Gastrocnemius medialis (tissue), 4 donors: ENCODE results near the gene LCN15. TPM values are rescaled to one million over a fixed set of nuclear protein-coding genes. Genes with fewer than 3 reads are reported as not detected.
"Not testable (repeated sequence)": the region's sequence is repeated elsewhere in the genome, so short reads cannot be mapped to it uniquely, and the experiment has no call there.

ENCODE experiments used
- ATAC-seq, 2 donors: fragments of 150-250 bp; one replicate each; pipeline ENCODE4 v1.9.1; 2016
- DNase-seq, 2 donors: peaks; one replicate each; pipeline ENCODE4 v3.0.0-alpha.2; 2019
- H3K27ac ChIP-seq, 4 donors: fragments of 200-600 bp; sonication (generic); 1 replicate in 1 of 4; 2 replicates in 3 of 4; pipeline ENCODE4 v1.5.1; 2016 to 2018; ENCODE audit warnings: mild to moderate bottlenecking in 2 of 4, moderate library complexity in 1 of 4
- H3K27me3 ChIP-seq, 3 donors: fragments of 200-600 bp; sonication (generic) in 2 of 3; 1 replicate in 1 of 3; 2 replicates in 2 of 3; pipeline versions ENCODE4 v1.5.1 to v1.6.0; 2016 to 2019; ENCODE audit warnings: mild to moderate bottlenecking in 1 of 3, moderate library complexity in 1 of 3
- H3K36me3 ChIP-seq, 2 donors: fragments of 200-600 bp; sonication (generic) in 1 of 2; one replicate each; pipeline ENCODE4 v1.5.1; 2017 to 2018
- H3K4me1 ChIP-seq, 2 donors: fragments of 200-600 bp; sonication (generic) in 1 of 2; one replicate each; pipeline ENCODE4 v1.5.1; 2016 to 2017; ENCODE audit warnings: mild to moderate bottlenecking in 2 of 2
- H3K4me3 ChIP-seq, 4 donors: fragments of 200-600 bp; sonication (generic) in 3 of 4; 1 replicate in 1 of 4; 2 replicates in 3 of 4; pipeline ENCODE4 v1.5.1; 2016 to 2019; ENCODE audit warnings: mild to moderate bottlenecking in 2 of 4
- H3K9me3 ChIP-seq, 3 donors: fragments of 200-600 bp; sonication (generic) in 2 of 3; 1 replicate in 1 of 3; 2 replicates in 2 of 3; pipeline ENCODE4 v1.5.1; 2016 to 2019
- CTCF ChIP-seq, 5 experiments: fragments of 450-650 bp in 3 of 5; fragments of 200-600 bp in 2 of 5; sonication (generic) in 2 of 5; IDR thresholded peaks in 4 of 5; conservative IDR thresholded peaks in 1 of 5; 1 replicate in 4 of 5; 2 replicates in 1 of 5; pipeline ENCODE4 v1.5.1; 2016 to 2019; ENCODE audit warnings: antibody characterized with exemption in 5 of 5, mild to moderate bottlenecking in 3 of 5, moderate library complexity in 3 of 5
- POLR2A ChIP-seq, 2 donors: fragments of 450-650 bp; IDR thresholded peaks; one replicate each; pipeline ENCODE4 v1.6.1; 2017; ENCODE audit warnings: antibody characterized with exemption in 2 of 2, mild to moderate bottlenecking in 2 of 2, moderate library complexity in 2 of 2
- in situ Hi-C, 4 donors: fragments of 200-750 bp; cut with MboI; loops; one replicate each; pipeline versions ENCODE4 v1.15.0 to v1.8.0; 2017; ENCODE audit warnings: low sequenced_read_pairs in 4 of 4
- intact Hi-C: fragments of 100-400 bp; cut with DNase I; formaldehyde crosslinking; loops from one replicate; pipeline ENCODE4 v1.15.1; 2023; ENCODE audit warnings: low total_unique reads
- total RNA-seq, 4 donors: library from RNA; depleted of rRNA; stranded (reverse); fragments of >200 nt; gene quantifications; one replicate each; pipeline versions ENCODE4 v1.1.0 to v1.2.3, GENCODE V29; 2016

Gene LCN15
- total RNA-seq, 4 donors from 2014 or later = not detected

GRCh38 chr9:136803551-136804508 is 39.5 kb upstream of the LCN15 start:
- TF ChIP-seq CTCF (IDR thresholded peaks at IDR 0.05 in 4 of 5, conservative IDR thresholded peaks at IDR 0.05 in 1 of 5) = no peak
- no peak for TF ChIP-seq POLR2A (IDR thresholded peaks at IDR 0.05)
- Histone ChIP-seq H3K9me3 (no peaks in the 10 kb centered on the region), H3K36me3 (no peaks in the 10 kb centered on the region), H3K4me1 (peaks cover 27% of the 10 kb centered on the region in 2 donors), H3K4me3 (no peak overlapping the region), H3K27ac (no peak overlapping the region), H3K27me3 (peaks cover 27 to 37% (median 30%) of the 10 kb centered on the region in 3 donors)
- DNase-seq (no peak), ATAC-seq (no peak)
- in situ Hi-C loops = no loop called here
- intact Hi-C loops = no loop called here

- DNase-seq = not testable (repeated sequence)
Observed at GRCh38 chr9:136803009-136803550, 38.8 kb upstream of the LCN15 start.

GRCh38 chr9:136802321-136802720 is 38.0 kb upstream of the LCN15 start:
- H3K27ac ChIP-seq = no peak overlapping the region
- in situ Hi-C loops = no loop called here
- TF ChIP-seq POLR2A (IDR thresholded peaks at IDR 0.05) = no peak
- TF ChIP-seq CTCF (IDR thresholded peaks at IDR 0.05 in 4 of 5, conservative IDR thresholded peaks at IDR 0.05 in 1 of 5) = no peak
- peaks cover 24 to 25% of the 10 kb centered on the region in 2 donors for H3K4me1 ChIP-seq
- H3K9me3 ChIP-seq = no peaks in the 10 kb centered on the region
- H3K4me3 ChIP-seq = no peak overlapping the region
- ATAC-seq (no peak), DNase-seq (no peak)
- intact Hi-C loops = no loop called here
- peaks cover 42 to 52% (median 43%) of the 10 kb centered on the region in 3 donors for H3K27me3 ChIP-seq
- H3K36me3 ChIP-seq = no peaks in the 10 kb centered on the region

More at GRCh38 chr9:136803009-136803550, 38.8 kb upstream of the LCN15 start:
- H3K27ac ChIP-seq, H3K36me3 ChIP-seq, intact Hi-C loops, H3K9me3 ChIP-seq, in situ Hi-C loops, ATAC-seq, H3K4me3 ChIP-seq: not testable (repeated sequence)
- Histone ChIP-seq H3K4me1 (peaks cover 24 to 25% of the 10 kb centered on the region in 2 donors), H3K27me3 (peaks cover 34 to 44% (median 37%) of the 10 kb centered on the region in 3 donors)

DNA sequence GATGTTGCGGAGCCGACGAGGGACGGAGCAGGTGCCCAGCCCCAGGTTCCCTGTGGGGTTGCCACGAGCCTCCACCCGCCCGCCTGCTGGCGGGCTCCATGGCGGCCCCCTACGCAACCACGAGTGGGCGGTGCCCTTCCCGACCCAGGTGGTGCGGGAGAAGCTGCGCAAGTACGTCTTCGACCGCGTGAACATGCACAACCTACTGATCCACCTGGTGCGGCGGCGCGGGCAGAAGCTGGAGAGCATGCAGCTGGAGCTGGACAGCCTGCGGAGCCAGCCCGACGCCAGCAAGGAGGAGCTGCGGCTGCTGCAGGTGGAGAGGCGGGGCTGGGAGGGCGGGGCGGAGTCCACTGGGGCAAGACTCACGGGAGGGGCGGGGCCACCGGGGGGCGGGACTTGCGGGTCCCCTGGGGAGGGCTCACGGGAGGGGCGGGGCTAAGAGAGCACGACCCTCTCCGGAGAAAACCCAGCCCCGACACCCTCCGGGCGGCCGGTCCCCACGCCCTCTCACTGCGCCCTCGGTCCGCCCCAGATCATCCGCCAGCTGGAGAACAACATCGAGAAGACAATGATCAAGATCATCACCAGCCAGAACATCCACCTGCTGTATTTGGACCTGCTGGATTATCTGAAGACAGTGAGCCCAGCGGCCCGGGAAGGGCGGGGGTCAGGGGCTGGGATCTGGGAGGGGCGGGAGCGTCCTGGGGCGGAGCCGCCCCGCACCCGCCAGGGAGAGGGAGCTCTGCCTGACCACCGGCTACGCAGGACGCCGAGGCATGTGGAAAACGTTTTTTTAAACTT is 35.7 kb upstream of the LCN15 start:
- H3K9me3 ChIP-seq = no peaks in the 10 kb centered on the region
- intact Hi-C loops (no loop called here), in situ Hi-C loops (loop anchor here in 1 of 4 donors (25.0 kb wide), 1 partner anchor 137 kb away; the partner anchor contains the start of genes C8G and FBXW5)
- H3K4me3 ChIP-seq = peak overlapping the region; percentile 23 to 42 (median 37)
- peaks cover 43 to 58% (median 45%) of the 10 kb centered on the region in 3 donors for H3K27me3 ChIP-seq
- DNase-seq (peak; percentile 41 to 61), ATAC-seq (peak; percentile 43 to 68)
- peaks cover 13 to 15% of the 10 kb centered on the region in 2 donors for H3K4me1 ChIP-seq
- no peak for TF ChIP-seq CTCF (IDR thresholded peaks at IDR 0.05 in 4 of 5, conservative IDR thresholded peaks at IDR 0.05 in 1 of 5)
- H3K27ac ChIP-seq = no peak overlapping the region
- no peaks in the 10 kb centered on the region for H3K36me3 ChIP-seq
